SU-DHL-6 (cell line): ENCODE results near the gene CCL17.

ENCODE experiments used
- EZH2phosphoT487 ChIP-seq: fragments of 200-600 bp; sonication (generic), shearing (Covaris generic); conservative IDR thresholded peaks from 2 replicates; pipeline ENCODE4 v1.6.1; 2018; ENCODE audit warnings: mild to moderate bottlenecking, antibody characterized with exemption, low read length, moderate library complexity, mixed read lengths
- TF ChIP-seq, protein P1 (sequence below): fragments of 200-600 bp; sonication (generic); IDR thresholded peaks from one replicate; pipeline ENCODE4 v1.5.1; 2017; ENCODE audit warnings: antibody characterized with exemption, mild to moderate bottlenecking, low read length, moderate library complexity; ENCODE audit not compliant: insufficient read depth, poor library complexity, severe bottlenecking

DNA sequence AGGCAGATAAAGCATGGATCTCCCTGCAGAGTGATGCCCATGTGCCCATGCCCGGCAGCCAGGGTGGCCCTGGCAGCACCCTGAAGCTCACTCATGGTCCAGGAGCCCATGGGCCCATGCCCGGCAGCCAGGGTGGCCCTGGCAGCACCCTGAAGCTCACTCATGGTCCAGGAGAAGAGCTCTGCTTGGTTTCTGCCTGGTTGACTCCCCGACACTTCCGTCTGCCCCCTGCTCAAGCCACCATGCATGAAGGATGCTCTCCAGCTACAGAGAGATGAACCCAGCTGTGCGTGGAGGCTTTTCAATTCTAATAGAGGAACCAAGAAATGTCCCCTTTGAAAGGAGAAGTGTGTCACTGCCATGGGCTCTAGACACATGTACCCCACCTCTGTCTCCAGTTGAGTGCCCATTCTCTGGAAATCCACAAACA is 8.7 kb downstream of the CCL17 start:
- TF ChIP-seq, protein P1, sequence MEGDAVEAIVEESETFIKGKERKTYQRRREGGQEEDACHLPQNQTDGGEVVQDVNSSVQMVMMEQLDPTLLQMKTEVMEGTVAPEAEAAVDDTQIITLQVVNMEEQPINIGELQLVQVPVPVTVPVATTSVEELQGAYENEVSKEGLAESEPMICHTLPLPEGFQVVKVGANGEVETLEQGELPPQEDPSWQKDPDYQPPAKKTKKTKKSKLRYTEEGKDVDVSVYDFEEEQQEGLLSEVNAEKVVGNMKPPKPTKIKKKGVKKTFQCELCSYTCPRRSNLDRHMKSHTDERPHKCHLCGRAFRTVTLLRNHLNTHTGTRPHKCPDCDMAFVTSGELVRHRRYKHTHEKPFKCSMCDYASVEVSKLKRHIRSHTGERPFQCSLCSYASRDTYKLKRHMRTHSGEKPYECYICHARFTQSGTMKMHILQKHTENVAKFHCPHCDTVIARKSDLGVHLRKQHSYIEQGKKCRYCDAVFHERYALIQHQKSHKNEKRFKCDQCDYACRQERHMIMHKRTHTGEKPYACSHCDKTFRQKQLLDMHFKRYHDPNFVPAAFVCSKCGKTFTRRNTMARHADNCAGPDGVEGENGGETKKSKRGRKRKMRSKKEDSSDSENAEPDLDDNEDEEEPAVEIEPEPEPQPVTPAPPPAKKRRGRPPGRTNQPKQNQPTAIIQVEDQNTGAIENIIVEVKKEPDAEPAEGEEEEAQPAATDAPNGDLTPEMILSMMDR = no peak
- TF ChIP-seq EZH2phosphoT487 = no peak
